Amygdala (tissue), 56 donors: ENCODE results near the gene CD70.
"Not testable (repeated sequence)": the region's sequence is repeated elsewhere in the genome, so short reads cannot be mapped to it uniquely, and the experiment has no call there.

Experiments
- DNase-seq, 56 donors: peaks; one replicate each; lab custom pipeline; 2025; lab: John Stamatoyannopoulos, UW

The CD70 gene

DNA sequence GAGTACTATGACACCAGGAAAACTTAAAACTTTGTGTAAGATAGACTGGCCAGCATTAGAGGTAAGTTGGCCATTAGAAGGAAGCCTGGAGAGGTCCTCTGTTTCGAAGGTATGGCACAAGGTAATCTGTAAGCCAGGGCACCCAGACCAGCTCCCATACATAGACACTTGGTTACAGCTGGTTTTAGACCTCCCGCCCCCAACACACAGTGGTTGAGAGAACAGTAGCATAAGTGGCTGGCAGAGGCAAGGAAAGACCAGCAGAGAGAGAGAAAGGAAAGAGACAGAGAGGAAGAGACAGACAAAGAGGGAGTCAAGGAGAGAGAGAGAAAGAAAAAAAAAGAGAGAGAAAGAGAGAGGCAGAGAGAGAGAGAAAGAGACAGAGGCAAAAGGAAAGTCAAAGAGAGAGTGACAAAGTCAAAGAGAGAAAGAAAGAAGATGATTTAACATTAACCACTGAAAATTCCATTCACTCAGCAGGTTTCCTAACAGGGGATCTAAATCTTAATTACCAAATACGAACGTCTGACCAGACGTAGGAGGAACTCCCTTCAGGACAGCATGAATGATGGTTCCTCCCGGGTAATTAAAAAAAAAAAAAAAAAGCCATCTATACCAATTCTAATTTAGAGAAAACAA, 7.4 kb upstream of the CD70 start:
- not testable (repeated sequence) for DNase-seq

- DNase-seq: not testable (repeated sequence)
Observed at GRCh38 chr19:6597471-6598253, 6.7 kb upstream of the CD70 start.

GRCh38 chr19:6596621-6597020, 5.7 kb upstream of the CD70 start:
- DNase-seq: no peak

- no peak for DNase-seq
Observed at GRCh38 chr19:6593651-6594416, 2.9 kb upstream of the CD70 start.

GRCh38 chr19:6590258-6590826, 608 bp downstream of the CD70 start:
- no peak for DNase-seq

DNA sequence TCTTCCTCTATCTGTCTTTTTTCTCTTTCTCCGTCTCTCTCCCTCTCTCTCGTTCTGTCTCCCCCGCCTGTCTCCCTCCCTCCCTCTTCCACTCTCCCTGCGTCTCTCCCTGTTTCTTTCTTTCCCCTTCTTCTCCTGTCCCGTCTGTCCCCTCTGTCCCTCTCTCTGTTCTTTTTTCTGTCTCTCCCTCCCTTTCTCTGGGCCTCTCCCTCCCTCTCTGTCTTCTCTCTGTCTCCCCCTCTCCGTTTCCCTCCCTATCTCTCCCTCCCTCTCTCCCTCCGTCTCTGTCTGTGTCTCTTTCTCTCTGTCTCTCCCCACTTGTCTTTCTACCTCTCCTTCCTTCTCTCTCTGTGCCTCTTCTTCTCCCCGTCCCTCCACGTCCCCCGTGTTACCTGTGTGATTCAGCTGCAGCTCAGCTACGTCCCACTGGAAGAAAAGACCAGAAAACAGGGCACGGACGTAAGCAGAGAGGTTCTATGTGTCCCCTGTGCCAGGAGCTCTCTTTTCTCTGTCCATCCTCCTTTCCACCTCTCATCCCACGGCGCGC, 1.2 kb downstream of the CD70 start:
- no peak for DNase-seq

DNA sequence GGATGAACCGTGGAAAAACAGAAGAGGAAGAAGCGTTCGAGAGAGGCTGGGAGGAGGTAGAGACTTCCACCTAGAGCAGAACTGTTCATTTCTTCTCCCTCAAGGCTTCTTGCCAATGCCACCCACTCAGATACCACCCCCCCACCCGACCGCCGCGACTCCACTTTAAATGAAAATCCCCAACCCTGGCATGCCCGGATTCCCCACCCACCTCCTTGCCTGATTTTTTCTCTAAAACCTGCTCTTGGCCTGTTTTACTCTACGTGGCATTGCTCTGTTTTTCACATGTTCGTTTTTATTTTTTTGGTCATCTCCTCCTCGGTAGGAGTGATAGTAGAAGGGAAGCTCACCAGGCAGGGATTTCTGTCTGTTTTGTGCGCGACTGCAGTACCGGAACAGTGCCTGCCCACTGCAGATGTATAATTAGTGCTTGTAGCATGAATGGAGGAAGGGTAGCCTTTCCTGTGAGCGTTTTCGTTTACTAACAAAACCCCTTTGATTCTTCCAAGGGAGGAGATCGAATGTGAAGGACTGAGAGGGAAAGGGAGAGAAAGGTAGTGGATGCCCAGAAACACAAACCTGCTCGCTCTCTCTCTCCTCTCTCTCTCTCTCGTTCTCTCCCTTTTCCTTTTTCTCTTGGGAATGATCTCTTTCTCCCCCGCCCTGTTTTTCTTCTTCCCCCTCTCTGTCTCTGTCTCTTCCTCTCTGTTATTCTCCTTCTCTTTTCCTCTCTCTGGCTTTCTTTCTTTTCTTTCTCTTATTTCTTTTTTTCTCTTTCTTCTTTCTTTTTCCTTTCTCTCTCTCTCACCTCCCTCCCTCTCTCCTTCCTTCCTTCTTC, 2.2 kb downstream of the CD70 start:
- no peak for DNase-seq

GRCh38 chr19:6587998-6588507, 2.9 kb downstream of the CD70 start:
- DNase-seq: no peak

DNA sequence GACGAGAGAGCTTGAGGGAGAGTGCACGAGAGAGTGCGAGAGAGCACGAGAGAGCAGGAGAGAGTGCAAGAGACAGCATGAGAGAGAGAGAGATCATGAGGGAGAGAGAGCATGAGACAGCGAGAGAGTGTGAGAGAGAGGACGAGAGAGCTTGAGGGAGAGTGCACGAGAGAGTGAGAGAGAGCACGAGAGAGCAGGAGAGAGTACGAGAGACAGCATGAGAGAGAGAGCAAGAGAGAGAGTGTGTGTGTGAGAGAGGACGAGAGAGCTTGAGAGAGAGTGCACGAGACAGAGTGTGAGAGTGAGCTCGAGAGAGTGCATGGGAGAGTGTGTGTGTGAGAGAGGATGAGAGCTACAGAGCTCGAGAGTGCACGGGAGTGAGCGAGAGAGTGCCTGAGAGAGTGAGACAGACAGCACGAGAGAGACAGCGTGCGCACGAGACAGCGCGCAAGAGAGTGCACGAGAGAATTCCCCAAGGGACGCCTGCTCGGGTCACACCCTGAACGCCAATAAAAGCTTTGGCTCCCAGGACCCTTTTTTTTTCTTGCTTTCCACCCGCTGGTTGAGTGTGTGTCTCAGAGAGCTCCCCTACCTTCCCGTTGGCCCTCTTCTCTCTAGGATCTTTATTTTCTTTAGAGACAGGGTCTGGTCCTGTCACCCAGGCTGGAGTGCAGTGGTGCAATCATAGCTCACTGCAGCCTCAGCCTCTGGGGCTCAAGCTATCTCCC, 3.7 kb downstream of the CD70 start:
- no peak for DNase-seq

GRCh38 chr19:6586726-6587092, 4.2 kb downstream of the CD70 start:
- DNase-seq: no peak

- no peak for DNase-seq
Observed at GRCh38 chr19:6586056-6586455, 4.9 kb downstream of the CD70 start.

DNA sequence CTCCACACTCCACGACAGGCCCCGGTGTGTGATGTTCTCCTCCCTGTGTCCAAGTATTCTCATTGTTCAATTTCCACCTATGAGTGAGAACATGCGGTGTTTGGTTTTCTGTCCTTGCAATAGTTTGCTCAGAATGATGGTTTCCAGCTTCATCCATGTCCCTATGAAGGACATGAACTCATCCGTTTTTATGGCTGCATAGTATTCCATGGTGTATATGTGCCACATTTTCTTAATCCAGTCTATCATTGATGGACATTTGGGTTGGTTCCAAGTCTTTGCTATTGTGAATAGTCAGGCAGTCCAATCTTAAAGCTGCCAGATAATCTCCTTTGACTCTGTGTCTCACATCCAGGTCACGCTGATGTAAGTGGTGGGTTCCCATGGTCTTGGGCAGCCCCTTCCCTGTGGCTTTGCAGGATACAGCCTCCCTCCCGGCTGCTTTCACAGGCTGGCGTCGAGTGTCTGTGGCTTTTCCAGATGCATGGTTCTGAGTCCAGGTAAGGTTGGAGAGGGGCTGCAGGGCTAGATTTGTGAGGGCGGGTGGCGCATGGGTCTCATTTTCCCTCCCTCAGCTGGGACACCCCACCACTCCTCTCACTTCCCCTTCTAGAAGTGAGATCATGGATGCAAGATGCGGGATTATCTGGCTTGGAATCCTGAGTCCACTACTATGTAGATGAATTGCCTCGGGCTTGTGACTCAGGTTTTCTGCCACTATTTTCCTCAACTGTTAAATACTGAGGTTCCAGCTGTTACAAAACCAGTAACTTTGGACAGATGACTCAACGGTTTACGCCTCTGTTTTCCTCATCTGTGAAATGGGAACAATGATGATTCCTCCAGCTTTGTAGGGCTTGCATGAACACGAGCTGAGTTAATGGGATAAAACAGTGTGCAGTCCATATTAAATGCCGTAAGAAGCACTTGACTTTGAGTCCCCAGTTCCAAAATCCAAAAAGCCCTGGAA, 8.2 kb downstream of the CD70 start:
- DNase-seq: not testable (repeated sequence)

- no peak for DNase-seq
Observed at GRCh38 chr19:6580313-6580712, 10.6 kb downstream of the CD70 start.

DNA sequence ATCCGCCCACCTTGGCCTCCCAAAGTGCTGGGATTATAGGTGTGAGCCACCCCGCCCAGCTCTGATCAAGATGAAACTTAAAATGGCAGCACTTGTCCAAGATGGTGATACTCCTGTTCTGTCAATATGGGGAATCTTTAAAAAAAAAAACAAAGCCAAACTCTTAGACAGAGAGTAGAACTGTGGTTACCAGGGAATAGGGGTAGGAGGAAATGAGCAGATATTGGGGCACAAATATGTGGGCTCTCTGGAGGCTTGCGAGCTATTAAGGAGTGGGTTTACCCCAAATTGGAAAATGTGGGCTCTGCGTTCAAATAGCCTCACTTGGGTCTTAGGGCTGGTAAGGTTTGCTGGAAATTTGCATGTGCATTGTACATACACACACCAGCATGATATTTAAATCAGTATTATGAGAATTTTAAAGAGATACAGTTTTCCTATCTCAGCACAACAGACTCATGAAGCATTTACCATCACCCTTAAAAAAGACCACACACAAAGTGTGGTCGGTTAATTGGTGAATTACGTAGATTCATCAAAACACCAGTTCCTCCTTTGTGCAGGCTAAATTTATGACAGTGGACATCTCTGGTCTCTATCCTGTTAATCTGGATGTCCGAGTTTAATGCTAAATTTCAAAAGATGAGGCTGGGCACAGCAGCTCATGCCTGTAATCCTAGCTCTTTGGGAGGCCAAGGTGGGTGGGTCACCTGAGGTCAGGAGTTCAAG, 11.3 kb downstream of the CD70 start:
- DNase-seq: no peak

GRCh38 chr19:6577476-6578125, 13.3 kb downstream of the CD70 start:
- DNase-seq: peak in 2 of 56 donors; percentile 9 to 12

DNA sequence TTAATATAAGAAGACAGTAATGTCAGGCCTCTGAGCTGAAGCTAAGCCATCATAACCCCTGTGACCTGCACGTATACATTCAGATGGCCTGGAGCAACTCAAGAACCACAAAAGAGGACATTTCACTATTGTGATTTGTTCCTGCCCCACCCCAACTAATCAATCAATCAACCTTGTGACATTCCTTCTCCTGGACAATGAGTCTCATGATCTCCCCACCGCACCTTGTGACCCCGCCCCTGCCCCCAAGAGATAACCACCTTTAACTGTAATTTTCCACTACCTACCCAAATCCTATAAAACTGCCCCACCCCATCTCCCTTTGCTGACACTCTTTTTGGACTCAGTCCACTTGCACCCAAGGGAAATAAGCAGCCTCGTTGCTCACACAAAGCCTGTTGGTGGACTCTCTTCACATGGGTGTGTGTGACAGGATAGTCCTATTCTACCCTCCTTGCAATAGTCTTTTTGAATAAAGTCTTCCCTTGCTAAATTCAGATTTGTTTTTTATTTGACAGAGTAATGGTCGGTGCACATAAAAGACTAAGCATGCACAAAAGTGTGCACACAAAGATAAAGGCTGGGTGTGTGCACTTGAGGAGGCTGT, 14.0 kb downstream of the CD70 start:
- no peak for DNase-seq
